ENCODE data around the gene REXO4.

- TF ChIP-seq CREB1 (CRISPR knock-in tag; IDR thresholded peaks at IDR 0.05) (no peak), CTCF (IDR thresholded peaks at IDR 0.05) (no peak), HMGXB4 (CRISPR knock-in tag; IDR thresholded peaks at IDR 0.05) (no peak), USF1 (CRISPR knock-in tag; IDR thresholded peaks at IDR 0.05) (no peak), NR2C2 (CRISPR knock-in tag; IDR thresholded peaks at IDR 0.05) (no peak), CREM (CRISPR knock-in tag; IDR thresholded peaks at IDR 0.05) (no peak)
Observed at GRCh38 chr9:133457233-133457632, 39.4 kb upstream of the REXO4 start.
